GM10266 (cell line): Measurements from ENCODE around the gene PRKCZ.

Experiments
- DNase-seq: peaks from one replicate; pipeline ENCODE4 v3.0.0; 2012; ENCODE audit errors: extremely low spot score
- TF ChIP-seq, protein P1 (sequence below): IDR thresholded peaks from 2 replicates; pipeline ENCODE4 v1.5.1; 2012; ENCODE audit warnings: mild to moderate bottlenecking, low read depth; ENCODE audit not compliant: control insufficient read depth, insufficient read depth; ENCODE audit errors: missing control alignments

PRKCZ gene

DNA sequence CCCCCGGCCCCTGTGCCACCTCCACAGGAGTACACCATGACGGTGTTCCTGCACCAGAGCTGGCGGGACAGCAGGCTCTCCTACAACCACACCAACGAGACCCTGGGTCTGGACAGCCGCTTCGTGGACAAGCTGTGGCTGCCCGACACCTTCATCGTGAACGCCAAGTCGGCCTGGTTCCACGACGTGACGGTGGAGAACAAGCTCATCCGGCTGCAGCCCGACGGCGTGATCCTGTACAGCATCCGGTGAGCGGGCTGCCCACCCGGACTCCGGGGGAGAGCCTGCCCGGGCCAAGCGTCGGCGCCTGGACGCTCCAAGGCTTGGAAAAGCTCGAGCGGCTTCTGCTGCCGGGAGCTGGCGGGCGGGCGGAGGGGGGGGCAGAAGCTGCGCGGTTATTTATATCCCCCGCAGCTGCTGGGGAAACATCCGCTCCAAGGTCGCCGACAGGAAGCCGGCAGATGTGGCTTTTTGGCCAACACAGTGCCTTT, 24.7 kb upstream of the PRKCZ start:
- TF ChIP-seq, protein P1, sequence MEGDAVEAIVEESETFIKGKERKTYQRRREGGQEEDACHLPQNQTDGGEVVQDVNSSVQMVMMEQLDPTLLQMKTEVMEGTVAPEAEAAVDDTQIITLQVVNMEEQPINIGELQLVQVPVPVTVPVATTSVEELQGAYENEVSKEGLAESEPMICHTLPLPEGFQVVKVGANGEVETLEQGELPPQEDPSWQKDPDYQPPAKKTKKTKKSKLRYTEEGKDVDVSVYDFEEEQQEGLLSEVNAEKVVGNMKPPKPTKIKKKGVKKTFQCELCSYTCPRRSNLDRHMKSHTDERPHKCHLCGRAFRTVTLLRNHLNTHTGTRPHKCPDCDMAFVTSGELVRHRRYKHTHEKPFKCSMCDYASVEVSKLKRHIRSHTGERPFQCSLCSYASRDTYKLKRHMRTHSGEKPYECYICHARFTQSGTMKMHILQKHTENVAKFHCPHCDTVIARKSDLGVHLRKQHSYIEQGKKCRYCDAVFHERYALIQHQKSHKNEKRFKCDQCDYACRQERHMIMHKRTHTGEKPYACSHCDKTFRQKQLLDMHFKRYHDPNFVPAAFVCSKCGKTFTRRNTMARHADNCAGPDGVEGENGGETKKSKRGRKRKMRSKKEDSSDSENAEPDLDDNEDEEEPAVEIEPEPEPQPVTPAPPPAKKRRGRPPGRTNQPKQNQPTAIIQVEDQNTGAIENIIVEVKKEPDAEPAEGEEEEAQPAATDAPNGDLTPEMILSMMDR, result no peak
- DNase-seq, result no peak

DNA sequence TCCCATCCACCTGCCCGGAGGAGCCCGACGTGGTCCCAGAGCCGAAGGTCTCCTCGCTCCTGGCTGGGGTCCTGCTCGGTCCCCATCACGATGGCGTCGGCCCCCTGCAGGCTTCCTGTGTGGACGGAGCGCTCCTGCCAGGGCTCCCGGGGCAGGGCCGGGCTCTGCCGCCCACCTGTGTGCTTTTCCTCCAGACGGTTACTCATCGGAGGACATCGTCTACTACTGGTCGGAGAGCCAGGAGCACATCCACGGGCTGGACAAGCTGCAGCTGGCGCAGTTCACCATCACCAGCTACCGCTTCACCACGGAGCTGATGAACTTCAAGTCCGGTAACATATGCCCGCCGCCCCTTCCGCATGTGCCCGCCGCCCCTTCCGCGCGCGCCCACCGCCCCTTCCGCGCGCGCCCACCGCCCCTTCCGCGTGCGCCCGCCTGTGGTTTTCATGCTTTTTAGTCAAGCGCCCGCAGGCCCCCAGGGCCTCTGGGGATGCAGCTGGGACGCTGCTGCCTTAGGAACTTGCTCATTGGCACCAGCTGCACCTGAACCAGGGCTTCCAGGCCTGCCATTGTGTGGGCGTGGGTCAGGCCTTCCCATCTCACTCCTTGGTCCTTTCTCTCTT, 22.1 kb upstream of the PRKCZ start:
- TF ChIP-seq, protein P1, result no peak
- DNase-seq, result no peak

DNA sequence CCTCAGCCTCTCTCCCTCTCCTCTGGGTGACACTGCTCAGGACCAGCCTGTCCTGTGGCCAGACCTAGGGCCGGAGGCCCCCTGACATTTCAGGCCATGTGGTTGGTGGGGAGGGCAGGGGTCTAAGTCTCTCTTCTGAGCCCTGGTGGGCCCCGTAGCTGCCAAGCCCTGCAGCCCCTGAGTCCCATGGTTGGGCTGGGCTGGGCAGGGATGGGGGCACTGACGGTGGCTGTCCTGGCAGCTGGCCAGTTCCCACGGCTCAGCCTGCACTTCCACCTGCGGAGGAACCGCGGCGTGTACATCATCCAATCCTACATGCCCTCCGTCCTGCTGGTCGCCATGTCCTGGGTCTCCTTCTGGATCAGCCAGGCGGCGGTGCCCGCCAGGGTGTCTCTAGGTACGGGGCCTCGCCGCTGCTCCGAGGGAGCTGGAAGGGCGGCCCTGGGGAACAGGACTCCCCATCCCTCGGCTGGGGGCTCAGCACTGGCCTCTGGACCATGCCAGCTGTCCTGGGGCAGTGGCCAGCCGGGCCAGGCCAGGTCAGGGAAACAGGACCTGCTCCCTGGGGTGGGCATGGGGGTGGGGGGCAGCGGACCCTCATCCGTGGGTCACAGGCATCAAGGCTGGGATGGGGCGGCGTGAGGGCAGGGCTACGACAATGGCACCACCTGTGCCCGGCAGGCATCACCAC, 21.2 kb upstream of the PRKCZ start:
- TF ChIP-seq, protein P1, result no peak
- no peak for DNase-seq

DNA sequence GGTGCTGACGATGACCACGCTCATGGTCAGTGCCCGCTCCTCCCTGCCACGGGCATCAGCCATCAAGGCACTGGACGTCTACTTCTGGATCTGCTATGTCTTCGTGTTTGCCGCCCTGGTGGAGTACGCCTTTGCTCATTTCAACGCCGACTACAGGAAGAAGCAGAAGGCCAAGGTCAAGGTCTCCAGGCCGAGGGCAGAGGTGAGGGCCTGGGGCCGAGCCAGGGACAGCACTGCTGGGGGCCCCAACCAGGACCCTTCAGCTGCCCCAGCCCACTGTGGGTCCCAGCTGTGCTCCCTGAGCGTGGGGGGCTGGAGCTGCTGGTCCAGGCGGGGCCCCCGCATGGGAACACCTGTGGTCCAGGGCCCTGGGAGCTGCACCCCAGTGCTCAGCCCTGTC, 20.6 kb upstream of the PRKCZ start:
- no peak for DNase-seq
- TF ChIP-seq, protein P1, result no peak

DNA sequence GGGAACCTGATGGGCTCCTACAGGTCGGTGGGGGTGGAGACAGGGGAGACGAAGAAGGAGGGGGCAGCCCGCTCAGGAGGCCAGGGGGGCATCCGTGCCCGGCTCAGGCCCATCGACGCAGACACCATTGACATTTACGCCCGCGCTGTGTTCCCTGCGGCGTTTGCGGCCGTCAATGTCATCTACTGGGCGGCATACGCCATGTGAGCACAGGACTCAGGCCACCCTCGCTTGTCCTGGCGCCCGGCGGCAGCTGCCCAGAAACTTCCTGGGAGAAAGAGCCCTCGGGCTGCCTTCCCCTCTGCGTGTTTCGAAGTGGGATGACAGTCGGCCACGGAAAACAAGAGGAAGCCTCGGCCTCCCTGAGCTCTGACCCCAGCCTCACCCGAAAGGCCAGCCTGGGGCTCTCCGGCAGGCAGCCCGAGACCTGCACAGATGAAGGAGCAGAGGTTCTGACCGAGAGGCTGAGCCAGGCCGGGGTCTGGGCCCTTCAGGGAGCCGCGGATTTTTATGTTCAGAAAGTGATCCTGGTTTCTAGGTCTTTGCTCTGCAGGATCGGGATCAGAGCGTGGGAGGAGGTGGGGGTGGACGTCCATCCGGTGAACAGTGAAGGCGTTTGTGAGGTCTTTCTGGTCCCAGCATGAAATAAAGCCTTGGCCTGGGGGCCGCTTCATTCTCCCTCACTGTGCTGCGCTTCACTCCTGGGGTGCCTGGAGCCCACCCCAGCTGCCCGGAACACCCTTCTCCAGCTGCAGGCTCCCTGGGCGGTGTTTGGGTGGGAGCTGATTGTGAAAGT, 19.9 kb upstream of the PRKCZ start:
- TF ChIP-seq, protein P1, result no peak
- DNase-seq, result no peak

DNA sequence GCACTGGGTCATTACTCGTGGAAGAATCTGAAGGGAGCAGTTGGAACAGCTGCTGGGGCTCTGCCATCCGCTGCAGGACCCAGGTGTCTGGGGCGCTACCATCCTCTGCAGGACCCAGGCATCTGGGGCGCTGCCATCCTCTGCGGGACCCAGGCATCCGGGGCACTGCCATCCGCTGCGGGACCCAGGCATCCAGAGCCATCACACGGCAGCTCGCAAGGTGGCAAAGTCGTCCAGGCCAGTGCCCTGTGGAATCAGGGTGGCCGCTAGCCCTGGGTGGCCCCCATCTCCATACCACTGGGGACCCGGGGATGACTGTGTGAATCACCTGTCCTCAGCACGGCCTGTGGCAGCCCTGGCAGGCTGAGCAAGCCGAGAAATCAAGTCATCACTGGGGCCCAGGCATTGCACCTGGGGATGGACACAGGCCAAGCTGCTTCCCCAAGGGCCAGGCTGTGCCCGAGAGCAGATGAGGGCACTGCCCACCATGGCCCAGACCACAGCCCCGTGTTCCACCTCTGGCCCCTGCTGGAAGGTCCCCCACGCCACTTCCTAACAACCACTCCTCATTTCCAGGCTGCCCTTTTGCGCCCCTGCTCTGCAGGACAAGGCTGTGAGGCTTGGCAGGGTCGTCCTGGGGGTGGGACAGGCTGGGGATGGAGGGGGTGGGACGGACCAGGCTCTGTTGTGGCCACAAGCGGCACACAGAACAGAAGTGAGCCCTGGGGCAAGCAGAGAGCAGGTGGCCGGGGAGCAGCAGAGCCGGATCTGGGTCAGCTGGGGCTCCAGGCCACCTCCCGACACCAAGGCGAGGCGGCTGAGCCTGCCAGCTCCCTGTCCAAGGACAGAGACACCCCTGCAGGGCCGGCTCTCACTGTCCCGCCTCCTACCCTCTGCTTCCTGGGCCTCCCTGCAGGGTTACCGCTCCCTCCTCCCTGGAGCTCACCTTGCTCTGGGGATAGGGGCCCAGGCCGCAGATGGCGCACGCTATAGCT, 18.4 kb upstream of the PRKCZ start:
- DNase-seq, result no peak
- TF ChIP-seq, protein P1, result no peak
